ENCODE measurements around the gene DNAH1.

Gene DNAH1

GRCh38 chr3:52358362-52358940, 42.3 kb downstream of the DNAH1 start:
- Histone ChIP-seq H2BK120ac (ENCODE audit: low read depth, low read length) (no peak overlapping the region), H3K4me1 (ENCODE audit: control insufficient read depth, insufficient read depth, low read depth, low read length) (no peaks in the 10 kb centered on the region), H3K14ac (ENCODE audit: low read length in 2 of 2) (no peak overlapping the region), H3K4me2 (ENCODE audit: low read length, poor library complexity, severe bottlenecking) (no peak overlapping the region), H3K9ac (ENCODE audit: low read length) (no peak overlapping the region), H3K79me1 (replicated peaks; ENCODE audit: low read length, poor library complexity, severe bottlenecking) (no peaks in the 10 kb centered on the region), H3K27me3 (ENCODE audit: control insufficient read depth in 1 of 2, insufficient read depth in 1 of 2, low read length in 2 of 2) (no peaks in the 10 kb centered on the region), H2BK15ac (ENCODE audit: low read depth, poor library complexity, severe bottlenecking) (no peak overlapping the region), H2AK5ac (ENCODE audit: low read length, severe bottlenecking) (no peak overlapping the region), H3K27ac (ENCODE audit: low read length, poor library complexity, severe bottlenecking) (no peak overlapping the region), H3K18ac (ENCODE audit: low read depth in 1 of 2, low read length in 2 of 2) (no peak overlapping the region), H2BK12ac (ENCODE audit: low read length in 2 of 2) (no peak overlapping the region), H3K36me3 (ENCODE audit: control insufficient read depth in 1 of 2, insufficient read depth in 2 of 2, low read depth in 1 of 2, low read length in 2 of 2) (peaks cover 55 to 64% of the 10 kb centered on the region in 2 experiments), H2AFZ (ENCODE audit: low read depth, low read length) (no peak overlapping the region), H3K4ac (ENCODE audit: low read depth in 1 of 2, low read length in 2 of 2) (no peak overlapping the region), H3K4me3 (ENCODE audit: insufficient read depth in 1 of 2, low read depth in 1 of 2, low read length in 2 of 2) (no peak overlapping the region), H4K91ac (ENCODE audit: low read length) (no peak overlapping the region), H3K23ac (ENCODE audit: low read length in 2 of 2) (no peak overlapping the region), H4K8ac (ENCODE audit: low read length) (no peak overlapping the region), H3K9me3 (ENCODE audit: control insufficient read depth, low read length) (no peaks in the 10 kb centered on the region), H2BK5ac (ENCODE audit: low read depth, low read length, poor library complexity, severe bottlenecking) (no peak overlapping the region)
- DNase-seq = no peak
- 93% methylated on average over 18 of the region's 18 CpGs for WGBS

- Histone ChIP-seq H4K8ac (ENCODE audit: low read length) (no peak overlapping the region), H3K4me2 (ENCODE audit: low read length, poor library complexity, severe bottlenecking) (no peak overlapping the region), H2BK120ac (ENCODE audit: low read depth, low read length) (no peak overlapping the region), H3K27ac (ENCODE audit: low read length, poor library complexity, severe bottlenecking) (no peak overlapping the region), H2AFZ (ENCODE audit: low read depth, low read length) (no peak overlapping the region), H3K18ac (ENCODE audit: low read depth in 1 of 2, low read length in 2 of 2) (no peak overlapping the region), H3K9ac (ENCODE audit: low read length) (no peak overlapping the region), H3K14ac (ENCODE audit: low read length in 2 of 2) (no peak overlapping the region), H3K36me3 (ENCODE audit: control insufficient read depth in 1 of 2, insufficient read depth in 2 of 2, low read depth in 1 of 2, low read length in 2 of 2) (peaks cover 57 to 61% of the 10 kb centered on the region in 2 experiments), H2BK12ac (ENCODE audit: low read length in 2 of 2) (no peak overlapping the region), H3K23ac (ENCODE audit: low read length in 2 of 2) (no peak overlapping the region), H3K4ac (ENCODE audit: low read depth in 1 of 2, low read length in 2 of 2) (no peak overlapping the region), H2BK15ac (ENCODE audit: low read depth, poor library complexity, severe bottlenecking) (no peak overlapping the region), H3K27me3 (ENCODE audit: control insufficient read depth in 1 of 2, insufficient read depth in 1 of 2, low read length in 2 of 2) (no peaks in the 10 kb centered on the region), H3K79me1 (replicated peaks; ENCODE audit: low read length, poor library complexity, severe bottlenecking) (no peaks in the 10 kb centered on the region), H3K9me3 (ENCODE audit: control insufficient read depth, low read length) (no peaks in the 10 kb centered on the region), H2AK5ac (ENCODE audit: low read length, severe bottlenecking) (no peak overlapping the region), H3K4me3 (ENCODE audit: insufficient read depth in 1 of 2, low read depth in 1 of 2, low read length in 2 of 2) (no peak overlapping the region), H2BK5ac (ENCODE audit: low read depth, low read length, poor library complexity, severe bottlenecking) (no peak overlapping the region), H4K91ac (ENCODE audit: low read length) (no peak overlapping the region), H3K4me1 (ENCODE audit: control insufficient read depth, insufficient read depth, low read depth, low read length) (no peaks in the 10 kb centered on the region)
- WGBS = 94% methylated on average over 11 of the region's 12 CpGs
- no peak for DNase-seq
Measured at GRCh38 chr3:52359116-52359855, 43.2 kb downstream of the DNAH1 start.

GRCh38 chr3:52361011-52361410, 44.9 kb downstream of the DNAH1 start:
- Histone ChIP-seq H4K8ac (ENCODE audit: low read length) (no peak overlapping the region), H3K4ac (ENCODE audit: low read depth in 1 of 2, low read length in 2 of 2) (no peak overlapping the region), H3K4me1 (ENCODE audit: control insufficient read depth, insufficient read depth, low read depth, low read length) (no peaks in the 10 kb centered on the region), H3K23ac (ENCODE audit: low read length in 2 of 2) (no peak overlapping the region), H2BK12ac (ENCODE audit: low read length in 2 of 2) (no peak overlapping the region), H2AFZ (ENCODE audit: low read depth, low read length) (no peak overlapping the region), H4K91ac (ENCODE audit: low read length) (no peak overlapping the region), H2AK5ac (ENCODE audit: low read length, severe bottlenecking) (no peak overlapping the region), H2BK15ac (ENCODE audit: low read depth, poor library complexity, severe bottlenecking) (no peak overlapping the region), H3K18ac (ENCODE audit: low read depth in 1 of 2, low read length in 2 of 2) (no peak overlapping the region), H3K9me3 (ENCODE audit: control insufficient read depth, low read length) (no peaks in the 10 kb centered on the region), H3K27me3 (ENCODE audit: control insufficient read depth in 1 of 2, insufficient read depth in 1 of 2, low read length in 2 of 2) (no peaks in the 10 kb centered on the region), H3K79me1 (replicated peaks; ENCODE audit: low read length, poor library complexity, severe bottlenecking) (no peaks in the 10 kb centered on the region), H3K27ac (ENCODE audit: low read length, poor library complexity, severe bottlenecking) (no peak overlapping the region), H3K36me3 (ENCODE audit: control insufficient read depth in 1 of 2, insufficient read depth in 2 of 2, low read depth in 1 of 2, low read length in 2 of 2) (peaks cover 59 to 61% of the 10 kb centered on the region in 2 experiments), H3K9ac (ENCODE audit: low read length) (no peak overlapping the region), H3K14ac (ENCODE audit: low read length in 2 of 2) (no peak overlapping the region), H3K4me3 (ENCODE audit: insufficient read depth in 1 of 2, low read depth in 1 of 2, low read length in 2 of 2) (no peak overlapping the region), H3K4me2 (ENCODE audit: low read length, poor library complexity, severe bottlenecking) (no peak overlapping the region), H2BK120ac (ENCODE audit: low read depth, low read length) (no peak overlapping the region), H2BK5ac (ENCODE audit: low read depth, low read length, poor library complexity, severe bottlenecking) (no peak overlapping the region)
- WGBS = 90% methylated on average over 9 of the region's 9 CpGs
- no peak for DNase-seq

- no peak overlapping the region for H4K91ac ChIP-seq (ENCODE audit: low read length)
- no peak overlapping the region for H2AK5ac ChIP-seq (ENCODE audit: low read length, severe bottlenecking)
- H2BK120ac ChIP-seq (ENCODE audit: low read depth, low read length) = no peak overlapping the region
- no peak overlapping the region for H2AFZ ChIP-seq (ENCODE audit: low read depth, low read length)
- H3K18ac ChIP-seq (ENCODE audit: low read depth in 1 of 2, low read length in 2 of 2) = no peak overlapping the region
- no peak for DNase-seq
- no peaks in the 10 kb centered on the region for H3K4me1 ChIP-seq (ENCODE audit: control insufficient read depth, insufficient read depth, low read depth, low read length)
- peaks cover 58 to 64% of the 10 kb centered on the region in 2 experiments for H3K36me3 ChIP-seq (ENCODE audit: control insufficient read depth in 1 of 2, insufficient read depth in 2 of 2, low read depth in 1 of 2, low read length in 2 of 2)
- no peak overlapping the region for H3K4ac ChIP-seq (ENCODE audit: low read depth in 1 of 2, low read length in 2 of 2)
- no peak overlapping the region for H2BK15ac ChIP-seq (ENCODE audit: low read depth, poor library complexity, severe bottlenecking)
- H3K23ac ChIP-seq (ENCODE audit: low read length in 2 of 2) = no peak overlapping the region
- no peak overlapping the region for H3K4me2 ChIP-seq (ENCODE audit: low read length, poor library complexity, severe bottlenecking)
- no peak overlapping the region for H4K8ac ChIP-seq (ENCODE audit: low read length)
- no peaks in the 10 kb centered on the region for H3K27me3 ChIP-seq (ENCODE audit: control insufficient read depth in 1 of 2, insufficient read depth in 1 of 2, low read length in 2 of 2)
- H3K79me1 ChIP-seq (replicated peaks; ENCODE audit: low read length, poor library complexity, severe bottlenecking) = no peaks in the 10 kb centered on the region
- no peak overlapping the region for H3K14ac ChIP-seq (ENCODE audit: low read length in 2 of 2)
- H3K27ac ChIP-seq (ENCODE audit: low read length, poor library complexity, severe bottlenecking) = no peak overlapping the region
- 93% methylated on average over 13 of the region's 13 CpGs for WGBS
- H3K9ac ChIP-seq (ENCODE audit: low read length) = no peak overlapping the region
- no peak overlapping the region for H3K4me3 ChIP-seq (ENCODE audit: insufficient read depth in 1 of 2, low read depth in 1 of 2, low read length in 2 of 2)
- H2BK12ac ChIP-seq (ENCODE audit: low read length in 2 of 2) = no peak overlapping the region
- H2BK5ac ChIP-seq (ENCODE audit: low read depth, low read length, poor library complexity, severe bottlenecking) = no peak overlapping the region
- H3K9me3 ChIP-seq (ENCODE audit: control insufficient read depth, low read length) = no peaks in the 10 kb centered on the region
Measured at GRCh38 chr3:52361454-52361853, 45.3 kb downstream of the DNAH1 start.

Measured in mesenchymal stem cell (in vitro differentiated cells and primary cell).